Left renal cortex interstitium (tissue), 4 donors: Measurements from ENCODE around the gene RGL2. TPM values are rescaled to one million over a fixed set of nuclear protein-coding genes. Genes with fewer than 3 reads are reported as not detected.
"Not testable (repeated sequence)": the region's sequence is repeated elsewhere in the genome, so short reads cannot be mapped to it uniquely, and the experiment has no call there.

Experiments
- DNase-seq, 4 donors: peaks; one replicate each; pipeline ENCODE4 v3.0.0-alpha.2; 2013; ENCODE audit warnings: low read depth in 4 of 4, low spot score in 2 of 4, missing footprints in 1 of 4
- polyA plus RNA-seq, 4 donors: library from polyadenylated mRNA; unstranded; fragments of 120-200 nt; gene quantifications; one replicate each; pipeline ENCODE4 v1.2.1, GENCODE V29; 2013; ENCODE audit not compliant: insufficient read length in 4 of 4

The RGL2 gene
- 100 to 1,000 TPM in 2 of 4 donors, 10 to 100 TPM in 2; 93.2 to 150 (median 113) TPM for polyA plus RNA-seq

GRCh38 chr6:33298773-33299236 lies at the start of gene RGL2:
TSS of gene RGL2 (minus strand) at chr6:33298942. CDS start at chr6:33298610, 332 bp downstream.
- DNase-seq = peak in 1 of 4 donors; percentile 53

GRCh38 chr6:33347816-33348215 lies 49.1 kb upstream of the RGL2 start:
- no peak for DNase-seq

GRCh38 chr6:33346972-33347371 lies 48.2 kb upstream of the RGL2 start:
- not testable (repeated sequence) for DNase-seq

- DNase-seq = peak in 1 of 4 donors; percentile 49
Measured at GRCh38 chr6:33344701-33345697, 46.3 kb upstream of the RGL2 start.

GRCh38 chr6:33343953-33344611 lies 45.3 kb upstream of the RGL2 start:
- DNase-seq = no peak

GRCh38 chr6:33343606-33343952 lies 44.8 kb upstream of the RGL2 start:
- DNase-seq = not testable (repeated sequence)

- no peak for DNase-seq
Measured at GRCh38 chr6:33339193-33339592, 40.5 kb upstream of the RGL2 start.

- DNase-seq = no peak
Measured at GRCh38 chr6:33336495-33336894, 37.8 kb upstream of the RGL2 start.

GRCh38 chr6:33335916-33336315 lies 37.2 kb upstream of the RGL2 start:
- DNase-seq = no peak

GRCh38 chr6:33333666-33334065 lies 34.9 kb upstream of the RGL2 start:
- no peak for DNase-seq

- DNase-seq = no peak
Measured at GRCh38 chr6:33330736-33331135, 32.0 kb upstream of the RGL2 start.

GRCh38 chr6:33329058-33329457 lies 30.3 kb upstream of the RGL2 start:
- no peak for DNase-seq

- DNase-seq = no peak
Measured at GRCh38 chr6:33324125-33324524, 25.4 kb upstream of the RGL2 start.

- DNase-seq = no peak
Measured at GRCh38 chr6:33323623-33323948, 24.8 kb upstream of the RGL2 start.

GRCh38 chr6:33321227-33321626 lies 22.5 kb upstream of the RGL2 start:
- no peak for DNase-seq

- no peak for DNase-seq
Measured at GRCh38 chr6:33320315-33321181, 21.8 kb upstream of the RGL2 start.

GRCh38 chr6:33319939-33320314 lies 21.2 kb upstream of the RGL2 start:
- no peak for DNase-seq

GRCh38 chr6:33318426-33319073 lies 19.8 kb upstream of the RGL2 start:
- no peak for DNase-seq

GRCh38 chr6:33317669-33318425 lies 19.1 kb upstream of the RGL2 start, which contains the start of gene ZBTB22:
TSS of gene ZBTB22 (minus strand) at chr6:33317744. CDS start at chr6:33316916, 828 bp downstream.
- peak; percentile 98 to 100 (median 98) for DNase-seq

GRCh38 chr6:33317419-33317668 lies 18.6 kb upstream of the RGL2 start:
- DNase-seq = no peak
